Endothelial cell of umbilical vein (primary cell): Measurements from ENCODE around the gene TSPAN15. TPM values are rescaled to one million over a fixed set of nuclear protein-coding genes. Genes with fewer than 3 reads are reported as not detected.

Experiments used
- BruUV-seq: library from RNA; stranded (reverse); fragments of 400-500 nt; replicated peaks from 2 replicates; lab custom pipeline; 2021; lab: Mats Ljungman, UMichigan
- CTCF ChIA-PET: fragments of 300-600, 350-600 bp; sonication (Branson Sonifier 250); formaldehyde crosslinking; loops from one replicate; lab custom pipeline; 2021; ENCODE audit warnings: antibody characterized with exemption, inconsistent platforms; lab: Charles Lee
- POLR2A ChIA-PET: fragments of 300-600, 350-600 bp; sonication (Branson Sonifier 250); formaldehyde crosslinking; loops from one replicate; lab custom pipeline; 2021; ENCODE audit warnings: antibody characterized with exemption, inconsistent platforms; lab: Charles Lee
- DNase-seq: peaks from one replicate; pipeline ENCODE4 v3.0.0-alpha.2; 2011; ENCODE audit warnings: low read depth, low spot score
- FAIRE-seq: peaks from 2 replicates; lab custom pipeline; 2011; peaks lifted over from hg19 to GRCh38; lab: Jason Lieb, UNC
- H2AFZ ChIP-seq: 2 replicates; pipeline ENCODE4 v1.6.0; 2012; ENCODE audit warnings: low read depth, low read length, control low read depth, inconsistent platforms
- H3K27ac ChIP-seq: 2 replicates; pipeline ENCODE4 v1.5.1; 2011; ENCODE audit warnings: low read depth, mild to moderate bottlenecking, control low read depth, low read length, moderate library complexity; ENCODE audit not compliant: insufficient read depth
- H3K27me3 ChIP-seq, 2 experiments: 2 replicates each; pipeline versions ENCODE4 v1.6.0 to v1.6.1; 2011; ENCODE audit warnings: low read length in 2 of 2, mixed read lengths in 1 of 2; ENCODE audit not compliant: control insufficient read depth in 2 of 2, insufficient read depth in 2 of 2
- H3K36me3 ChIP-seq, 2 experiments: 2 replicates in 1 of 2; 3 replicates in 1 of 2; pipeline ENCODE4 v1.5.1; 2011; ENCODE audit warnings: low read length in 2 of 2, mild to moderate bottlenecking in 1 of 2, moderate library complexity in 1 of 2; ENCODE audit not compliant: control insufficient read depth in 2 of 2, insufficient read depth in 2 of 2; ENCODE audit errors: extremely low read depth in 1 of 2
- H3K4me1 ChIP-seq: 3 replicates; pipeline ENCODE4 v1.5.1; 2011; ENCODE audit warnings: mild to moderate bottlenecking, low read length; ENCODE audit not compliant: control insufficient read depth, insufficient read depth; ENCODE audit errors: extremely low read depth
- H3K4me2 ChIP-seq: 2 replicates; pipeline ENCODE4 v1.6.1; 2011; ENCODE audit warnings: low read length, control low read depth, mixed read lengths; ENCODE audit not compliant: insufficient read depth
- H3K4me3 ChIP-seq, 3 experiments: fragments of 200-600 bp in 1 of 3; sonication (generic), shearing (Covaris generic) in 1 of 3; replicated peaks in 1 of 3; 2 replicates each; pipeline ENCODE4 v1.5.1; 2011 to 2016; ENCODE audit warnings: control low read depth in 3 of 3, low read length in 3 of 3, mild to moderate bottlenecking in 2 of 3, inconsistent platforms in 1 of 3, low read depth in 1 of 3, moderate library complexity in 1 of 3; ENCODE audit not compliant: insufficient read depth in 1 of 3
- H3K79me2 ChIP-seq: 2 replicates; pipeline ENCODE4 v1.6.0; 2012; ENCODE audit warnings: low read length, inconsistent platforms; ENCODE audit not compliant: control insufficient read depth, insufficient read depth
- H3K9ac ChIP-seq: replicated peaks from 2 replicates; pipeline ENCODE3; 2011; ENCODE audit warnings: low read length, control low read depth; ENCODE audit not compliant: insufficient read depth; ENCODE audit errors: extremely low read depth
- H3K9me1 ChIP-seq: replicated peaks from 3 replicates; pipeline ENCODE4 v1.6.0; 2011; ENCODE audit warnings: mild to moderate bottlenecking, low read length; ENCODE audit not compliant: control insufficient read depth, insufficient read depth; ENCODE audit errors: extremely low read depth
- H3K9me3 ChIP-seq: replicated peaks from 2 replicates; pipeline ENCODE4 v1.5.1; 2012; ENCODE audit warnings: low read length, inconsistent platforms; ENCODE audit not compliant: control insufficient read depth, insufficient read depth
- H4K20me1 ChIP-seq: replicated peaks from 2 replicates; pipeline ENCODE3; 2011; ENCODE audit warnings: mild to moderate bottlenecking, low read length; ENCODE audit not compliant: control insufficient read depth, insufficient read depth; ENCODE audit errors: extremely low read depth
- CTCF ChIP-seq, 2 donors: IDR thresholded peaks; 1 replicate in 1 of 2; 2 replicates in 1 of 2; pipeline ENCODE4 v1.5.1; 2011; ENCODE audit warnings: low read length in 2 of 2, mild to moderate bottlenecking in 2 of 2, moderate library complexity in 2 of 2, control low read depth in 1 of 2, inconsistent platforms in 1 of 2, low read depth in 1 of 2; ENCODE audit not compliant: insufficient read depth in 1 of 2; ENCODE audit errors: extremely low read depth in 1 of 2
- EZH2 ChIP-seq: IDR thresholded peaks from 2 replicates; pipeline ENCODE4 v1.6.1; 2012; ENCODE audit warnings: borderline replicate concordance, low read depth, mild to moderate bottlenecking, moderate library complexity, low read length, inconsistent platforms; ENCODE audit not compliant: severe bottlenecking
- GATA2 ChIP-seq: IDR thresholded peaks from 2 replicates; pipeline ENCODE4 v1.7.0; 2011; ENCODE audit warnings: low read depth, mild to moderate bottlenecking, moderate library complexity, mixed read lengths, low read length; ENCODE audit not compliant: insufficient read length, insufficient read depth
- JUN ChIP-seq: IDR thresholded peaks from 2 replicates; pipeline ENCODE4 v1.6.1; 2011; ENCODE audit warnings: borderline replicate concordance, low read depth; ENCODE audit not compliant: insufficient read length, insufficient read depth
- MAX ChIP-seq: IDR thresholded peaks from 2 replicates; pipeline ENCODE4 v1.6.1; 2011; ENCODE audit not compliant: insufficient read depth, insufficient read length
- POLR2A ChIP-seq: IDR thresholded peaks from 2 replicates; pipeline ENCODE4 v1.6.1; 2012; ENCODE audit warnings: low read depth, mild to moderate bottlenecking, control low read depth, low read length
- POLR2AphosphoS5 ChIP-seq: IDR thresholded peaks from 2 replicates; pipeline ENCODE4 v1.6.1; 2012; ENCODE audit warnings: low read depth, mild to moderate bottlenecking, control low read depth, low read length, moderate library complexity; ENCODE audit not compliant: insufficient read depth
- dilution Hi-C: fragments of 300-500 bp; cut with MboI; formaldehyde crosslinking; loops from one replicate; pipeline ENCODE4 v1.15.0; 2019; ENCODE audit warnings: low sequenced_read_pairs; ENCODE audit not compliant: extremely low pct_ligation_motif_present
- intact Hi-C: fragments of 100-400 bp; cut with micrococcal nuclease; formaldehyde crosslinking; loops from one replicate; pipeline ENCODE4 v1.10.0; 2022
- polyA plus RNA-seq, 4 experiments: library from polyadenylated mRNA; depleted of rRNA in 3 of 4; stranded (reverse) in 3 of 4; unstranded in 1 of 4; fragments of >200 nt; gene quantifications; 2 replicates each; pipeline versions ENCODE4 v1.2.1 to v1.2.3, GENCODE V29; 2011 to 2012; ENCODE audit warnings: missing spikeins in 1 of 4
- total RNA-seq: library from RNA; stranded (reverse); gene quantifications from 2 replicates; pipeline ENCODE4 v1.2.3, GENCODE V29; 2021

Gene TSPAN15
- total and polyA plus RNA-seq, 2 donors (not counting 3 experiments of a cell fraction or from before 2014, with no cell fraction given) = 78.4 to 189 TPM

DNA sequence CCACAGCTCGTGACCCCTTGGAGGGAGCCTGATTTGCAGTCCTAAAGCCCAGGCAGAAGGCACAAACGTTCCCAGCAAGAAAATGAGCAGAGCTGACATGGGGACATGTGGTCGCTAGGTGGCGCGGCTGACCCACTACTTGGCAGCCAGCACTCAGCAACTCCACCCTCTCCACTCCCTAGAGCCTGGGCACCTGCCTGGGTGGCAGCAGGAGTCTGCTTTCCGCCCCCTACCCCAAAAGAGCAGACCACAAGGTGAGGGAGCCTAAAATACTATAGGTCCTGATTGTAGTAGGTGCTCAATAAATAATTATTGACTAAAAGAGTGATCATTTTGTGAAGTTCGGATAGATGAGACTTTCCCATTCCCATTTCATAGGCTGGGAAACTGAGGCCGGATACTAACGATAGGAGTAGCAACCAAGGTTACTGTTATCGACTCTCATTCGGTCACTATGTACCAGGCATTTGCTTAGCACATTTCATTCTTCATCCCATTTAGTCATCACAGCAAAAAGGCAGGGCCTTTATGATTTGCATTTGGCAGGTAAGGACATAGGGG is 64.5 kb downstream of the TSPAN15 start:
- DNase-seq (peak; percentile 69), FAIRE-seq (peak; percentile 89)
- H3K27ac ChIP-seq = no peak overlapping the region
- CTCF ChIA-PET = interaction anchor here (0.6 to 7.3 kb wide), 36 partner anchors 8 to 594 kb away, joined by 3 to 276 read pairs (median 4); partner anchors contain the start of gene TACR2
- dilution Hi-C loops (no loop called here), intact Hi-C loops (loop anchor here (1.0 kb wide), 1 partner anchor 124 kb away; no protein-coding TSS in a partner anchor)
- TF ChIP-seq JUN (no peak), POLR2AphosphoS5 (no peak), MAX (no peak), POLR2A (no peak), CTCF (IDR thresholded peaks at IDR 0.05; ENCODE audit: extremely low read depth in 1 of 2, insufficient read depth in 1 of 2, low read depth in 1 of 2, low read length in 2 of 2) (peak; percentile 83 to 92), GATA2 (no peak), EZH2 (no peak)
- H2AFZ ChIP-seq = no peak overlapping the region
- no peaks in the 10 kb centered on the region for H4K20me1 ChIP-seq
- H3K27me3 ChIP-seq = peaks cover 0 to 2% of the 10 kb centered on the region in 2 experiments
- no peaks in the 10 kb centered on the region for H3K9me3 ChIP-seq
- POLR2A ChIA-PET = no interaction called here
- no peaks in the 10 kb centered on the region for H3K36me3 ChIP-seq
- no peak overlapping the region for H3K9ac ChIP-seq
- H3K4me3 ChIP-seq = no peak overlapping the region
- no peak overlapping the region for H3K4me2 ChIP-seq
- no TSS peak for BruUV-seq
- H3K79me2 ChIP-seq = no peaks in the 10 kb centered on the region
- H3K4me1 ChIP-seq = no peaks in the 10 kb centered on the region
- no peaks in the 10 kb centered on the region for H3K9me1 ChIP-seq
